ENCODE measurements around the gene NFKB2.
A peak's percentile ranks its signal among the peaks of the same experiment; 100 is the strongest.

The NFKB2 gene

GRCh38 chr10:102432162-102432950 is 36.9 kb downstream of the NFKB2 start, which contains the start of gene CUEDC2:
CUEDC2 (minus strand) TSS chr10:102432574; CDS start chr10:102425188, 7,386 bp downstream.
- peaks cover 6 to 33% (median 21%) of the 10 kb centered on the region in 5 donors for H3K4me1 ChIP-seq (ENCODE audit: control insufficient read depth in 5 of 5, insufficient read depth in 5 of 5, low read length in 5 of 5)
- peak within 1 kb of the TSS; percentile 70 for H3K27ac ChIP-seq (ENCODE audit: low read depth, low read length)
- peak within 1 kb of the TSS; percentile 73 to 98 (median 88) for H3K9ac ChIP-seq (ENCODE audit: low read length in 5 of 5)
- no peaks in the 10 kb centered on the region for H3K9me3 ChIP-seq (ENCODE audit: control insufficient read depth in 5 of 5, low read length in 5 of 5)
- H3K36me3 ChIP-seq (ENCODE audit: control insufficient read depth in 5 of 5, insufficient read depth in 5 of 5, low read length in 5 of 5) = no peaks in the 10 kb centered on the region
- H3K4me3 ChIP-seq (ENCODE audit: low read depth in 1 of 5, low read length in 5 of 5) = peak within 1 kb of the TSS; percentile 88 to 96 (median 89)
- peaks cover 0 to 22% (median 12%) of the 10 kb centered on the region in 5 donors for H3K27me3 ChIP-seq (ENCODE audit: control insufficient read depth in 5 of 5, insufficient read depth in 4 of 5, low read length in 5 of 5)

- no peak overlapping the region for H3K4me3 ChIP-seq (ENCODE audit: low read depth in 1 of 5, low read length in 5 of 5)
- peaks cover 6 to 33% (median 21%) of the 10 kb centered on the region in 5 donors for H3K4me1 ChIP-seq (ENCODE audit: control insufficient read depth in 5 of 5, insufficient read depth in 5 of 5, low read length in 5 of 5)
- no peaks in the 10 kb centered on the region for H3K9me3 ChIP-seq (ENCODE audit: control insufficient read depth in 5 of 5, low read length in 5 of 5)
- no peak overlapping the region for H3K27ac ChIP-seq (ENCODE audit: low read depth, low read length)
- no peak overlapping the region for H3K9ac ChIP-seq (ENCODE audit: low read length in 5 of 5)
- H3K36me3 ChIP-seq (ENCODE audit: control insufficient read depth in 5 of 5, insufficient read depth in 5 of 5, low read length in 5 of 5) = no peaks in the 10 kb centered on the region
- peaks cover 0 to 22% (median 12%) of the 10 kb centered on the region in 5 donors for H3K27me3 ChIP-seq (ENCODE audit: control insufficient read depth in 5 of 5, insufficient read depth in 4 of 5, low read length in 5 of 5)
These were observed 38.1 kb downstream of the NFKB2 start for GRCh38 chr10:102433619-102434046.

DNA sequence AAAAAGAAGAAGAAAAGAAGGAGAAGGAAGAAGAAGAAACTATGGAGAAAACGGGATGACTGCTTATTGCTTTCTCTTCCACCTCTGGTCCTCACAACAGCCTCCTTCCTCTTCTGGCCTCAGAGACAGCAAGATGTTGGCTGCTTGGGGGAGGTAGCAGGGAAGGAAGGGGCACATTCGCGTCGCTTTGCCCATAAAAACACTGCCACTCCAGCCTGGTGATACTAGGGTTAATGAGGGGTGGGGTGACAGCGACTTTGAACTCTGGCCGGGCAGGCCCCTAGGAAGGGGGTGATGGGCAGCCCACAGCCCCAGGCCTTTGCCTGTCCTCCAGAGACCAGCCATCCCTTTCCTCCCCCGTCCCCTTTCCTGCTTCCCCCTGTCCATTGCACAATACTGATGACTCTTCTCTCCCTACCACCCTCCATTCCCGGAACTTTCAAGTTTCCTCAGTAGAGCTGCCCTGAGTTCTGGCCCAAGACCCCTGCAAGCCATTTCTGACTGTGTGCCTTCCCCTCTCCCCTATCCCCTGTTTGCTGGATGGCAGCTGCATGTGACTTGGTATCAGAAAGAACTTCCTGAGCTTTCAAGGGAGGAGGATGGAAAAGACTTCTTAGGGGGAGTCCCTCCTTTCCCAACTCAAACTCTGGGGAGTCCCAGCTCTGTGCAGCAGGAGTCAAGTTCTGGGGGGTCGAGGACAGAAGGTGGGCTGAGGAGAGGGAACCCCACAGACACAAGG is 39.1 kb downstream of the NFKB2 start:
- peak overlapping the region in 1 of 5 donors; percentile 55 for H3K9ac ChIP-seq (ENCODE audit: low read length in 5 of 5)
- peaks cover 0 to 22% (median 12%) of the 10 kb centered on the region in 5 donors for H3K27me3 ChIP-seq (ENCODE audit: control insufficient read depth in 5 of 5, insufficient read depth in 4 of 5, low read length in 5 of 5)
- no peaks in the 10 kb centered on the region for H3K36me3 ChIP-seq (ENCODE audit: control insufficient read depth in 5 of 5, insufficient read depth in 5 of 5, low read length in 5 of 5)
- peak overlapping the region in 2 of 5 donors; percentile 16 to 54 for H3K4me3 ChIP-seq (ENCODE audit: low read depth in 1 of 5, low read length in 5 of 5)
- H3K27ac ChIP-seq (ENCODE audit: low read depth, low read length) = no peak overlapping the region
- H3K4me1 ChIP-seq (ENCODE audit: control insufficient read depth in 5 of 5, insufficient read depth in 5 of 5, low read length in 5 of 5) = peaks cover 6 to 33% (median 21%) of the 10 kb centered on the region in 5 donors
- no peaks in the 10 kb centered on the region for H3K9me3 ChIP-seq (ENCODE audit: control insufficient read depth in 5 of 5, low read length in 5 of 5)

GRCh38 chr10:102435133-102435497 is 39.6 kb downstream of the NFKB2 start:
- Histone ChIP-seq H3K9me3 (ENCODE audit: control insufficient read depth in 5 of 5, low read length in 5 of 5) (no peaks in the 10 kb centered on the region), H3K9ac (ENCODE audit: low read length in 5 of 5) (peak overlapping the region in 1 of 5 donors; percentile 55), H3K27ac (ENCODE audit: low read depth, low read length) (no peak overlapping the region), H3K27me3 (ENCODE audit: control insufficient read depth in 5 of 5, insufficient read depth in 4 of 5, low read length in 5 of 5) (peaks cover 0 to 22% (median 12%) of the 10 kb centered on the region in 5 donors), H3K4me3 (ENCODE audit: low read depth in 1 of 5, low read length in 5 of 5) (peak overlapping the region in 3 of 5 donors; percentile 11 to 54 (median 16)), H3K4me1 (ENCODE audit: control insufficient read depth in 5 of 5, insufficient read depth in 5 of 5, low read length in 5 of 5) (peaks cover 6 to 33% (median 21%) of the 10 kb centered on the region in 5 donors), H3K36me3 (ENCODE audit: control insufficient read depth in 5 of 5, insufficient read depth in 5 of 5, low read length in 5 of 5) (no peaks in the 10 kb centered on the region)

DNA sequence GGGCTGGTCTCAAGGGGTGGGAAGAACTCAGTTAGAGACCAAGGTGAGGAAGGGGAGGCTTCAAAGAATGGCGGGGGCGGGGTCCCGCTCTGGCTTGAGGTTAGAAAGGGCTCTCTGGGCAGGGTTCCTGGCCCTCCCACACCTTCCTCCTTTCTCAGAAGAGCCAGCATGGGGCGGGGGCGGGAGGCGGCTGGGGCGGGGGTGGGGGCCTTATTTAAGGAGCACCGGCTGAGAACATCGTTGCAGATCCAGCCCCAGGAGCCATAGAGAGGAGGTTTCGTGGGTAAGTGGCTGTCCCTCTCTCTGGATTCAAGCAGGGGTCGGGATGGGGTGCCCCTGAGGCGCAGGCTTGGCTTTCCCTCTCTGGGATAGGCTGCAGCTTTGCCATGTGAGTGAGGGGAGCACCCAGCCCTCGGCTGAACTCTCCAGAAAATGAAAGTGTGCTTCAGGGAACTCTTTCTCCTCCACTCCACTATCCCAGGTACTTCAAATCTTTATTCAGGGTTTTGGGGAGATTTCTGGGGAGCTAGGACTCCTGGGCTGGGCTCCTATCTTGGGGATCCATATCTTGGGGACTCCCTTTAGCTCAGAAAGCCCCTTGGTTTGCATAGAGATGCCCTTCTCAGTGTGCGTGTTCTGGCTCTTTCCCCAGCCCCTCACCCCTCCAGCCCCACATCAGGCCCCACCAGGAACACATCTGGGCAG is 40.2 kb downstream of the NFKB2 start:
- Histone ChIP-seq H3K9me3 (ENCODE audit: control insufficient read depth in 5 of 5, low read length in 5 of 5) (no peaks in the 10 kb centered on the region), H3K27me3 (ENCODE audit: control insufficient read depth in 5 of 5, insufficient read depth in 4 of 5, low read length in 5 of 5) (peaks cover 0 to 22% (median 12%) of the 10 kb centered on the region in 5 donors), H3K9ac (ENCODE audit: low read length in 5 of 5) (peak overlapping the region in 2 of 5 donors; percentile 43 to 55), H3K36me3 (ENCODE audit: control insufficient read depth in 5 of 5, insufficient read depth in 5 of 5, low read length in 5 of 5) (no peaks in the 10 kb centered on the region), H3K27ac (ENCODE audit: low read depth, low read length) (no peak overlapping the region), H3K4me3 (ENCODE audit: low read depth in 1 of 5, low read length in 5 of 5) (peak overlapping the region in 3 of 5 donors; percentile 16 to 54 (median 45)), H3K4me1 (ENCODE audit: control insufficient read depth in 5 of 5, insufficient read depth in 5 of 5, low read length in 5 of 5) (peaks cover 6 to 33% (median 21%) of the 10 kb centered on the region in 5 donors)

GRCh38 chr10:102436312-102436711 is 40.8 kb downstream of the NFKB2 start:
- Histone ChIP-seq H3K27me3 (ENCODE audit: control insufficient read depth in 5 of 5, insufficient read depth in 4 of 5, low read length in 5 of 5) (peaks cover 0 to 22% (median 12%) of the 10 kb centered on the region in 5 donors), H3K9ac (ENCODE audit: low read length in 5 of 5) (no peak overlapping the region), H3K4me1 (ENCODE audit: control insufficient read depth in 5 of 5, insufficient read depth in 5 of 5, low read length in 5 of 5) (peaks cover 6 to 33% (median 20%) of the 10 kb centered on the region in 5 donors), H3K27ac (ENCODE audit: low read depth, low read length) (no peak overlapping the region), H3K9me3 (ENCODE audit: control insufficient read depth in 5 of 5, low read length in 5 of 5) (no peaks in the 10 kb centered on the region), H3K36me3 (ENCODE audit: control insufficient read depth in 5 of 5, insufficient read depth in 5 of 5, low read length in 5 of 5) (no peaks in the 10 kb centered on the region), H3K4me3 (ENCODE audit: low read depth in 1 of 5, low read length in 5 of 5) (peak overlapping the region in 1 of 5 donors; percentile 17)

DNA sequence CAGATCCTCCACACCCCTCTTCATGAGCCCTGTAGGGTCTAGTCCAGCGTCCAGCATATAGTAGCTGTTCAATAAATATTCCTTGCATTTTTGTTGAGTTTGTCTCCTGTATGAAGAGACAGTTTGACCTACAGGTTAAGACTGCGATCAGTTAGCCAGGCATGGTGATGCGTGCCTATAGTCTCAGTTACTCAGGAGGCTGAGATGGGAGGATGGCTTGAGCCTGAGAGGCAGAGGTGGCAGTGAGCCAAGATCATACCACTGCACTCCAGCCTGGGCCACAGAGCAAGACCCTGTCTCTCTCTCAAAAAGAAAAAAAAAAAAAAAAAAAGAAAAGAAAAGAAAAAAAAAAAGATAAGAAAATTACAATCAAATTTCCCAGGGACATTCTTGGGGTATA is 42.0 kb downstream of the NFKB2 start:
- H3K36me3 ChIP-seq (ENCODE audit: control insufficient read depth in 5 of 5, insufficient read depth in 5 of 5, low read length in 5 of 5) = no peaks in the 10 kb centered on the region
- no peak overlapping the region for H3K27ac ChIP-seq (ENCODE audit: low read depth, low read length)
- H3K4me3 ChIP-seq (ENCODE audit: low read depth in 1 of 5, low read length in 5 of 5) = no peak overlapping the region
- H3K9me3 ChIP-seq (ENCODE audit: control insufficient read depth in 5 of 5, low read length in 5 of 5) = no peaks in the 10 kb centered on the region
- peaks cover 0 to 22% (median 12%) of the 10 kb centered on the region in 5 donors for H3K27me3 ChIP-seq (ENCODE audit: control insufficient read depth in 5 of 5, insufficient read depth in 4 of 5, low read length in 5 of 5)
- no peak overlapping the region for H3K9ac ChIP-seq (ENCODE audit: low read length in 5 of 5)
- peaks cover 0 to 23% (median 11%) of the 10 kb centered on the region in 5 donors for H3K4me1 ChIP-seq (ENCODE audit: control insufficient read depth in 5 of 5, insufficient read depth in 5 of 5, low read length in 5 of 5)

DNA sequence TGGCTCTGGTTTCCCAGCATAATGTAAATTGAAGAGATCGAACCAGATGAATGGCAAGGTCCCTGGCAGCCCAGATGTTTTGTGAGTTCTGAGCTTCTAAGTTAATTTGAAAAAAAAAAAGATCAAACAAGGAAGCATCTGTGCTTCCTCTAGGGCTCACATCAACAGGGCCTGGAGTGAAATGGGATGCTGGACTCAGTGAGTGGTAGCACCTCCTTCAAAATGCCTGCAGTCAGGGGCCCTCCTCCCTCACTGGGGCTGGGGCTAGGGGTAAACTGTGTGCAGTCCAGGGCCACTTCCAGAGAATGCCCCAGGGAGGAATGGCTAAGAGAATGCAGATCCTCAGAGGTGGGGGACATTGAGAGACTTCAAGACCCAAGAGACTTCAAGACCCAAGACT is 42.9 kb downstream of the NFKB2 start:
- no peak overlapping the region for H3K27ac ChIP-seq (ENCODE audit: low read depth, low read length)
- H3K4me3 ChIP-seq (ENCODE audit: low read depth in 1 of 5, low read length in 5 of 5) = no peak overlapping the region
- H3K27me3 ChIP-seq (ENCODE audit: control insufficient read depth in 5 of 5, insufficient read depth in 4 of 5, low read length in 5 of 5) = peaks cover 0 to 22% (median 12%) of the 10 kb centered on the region in 5 donors

DNA sequence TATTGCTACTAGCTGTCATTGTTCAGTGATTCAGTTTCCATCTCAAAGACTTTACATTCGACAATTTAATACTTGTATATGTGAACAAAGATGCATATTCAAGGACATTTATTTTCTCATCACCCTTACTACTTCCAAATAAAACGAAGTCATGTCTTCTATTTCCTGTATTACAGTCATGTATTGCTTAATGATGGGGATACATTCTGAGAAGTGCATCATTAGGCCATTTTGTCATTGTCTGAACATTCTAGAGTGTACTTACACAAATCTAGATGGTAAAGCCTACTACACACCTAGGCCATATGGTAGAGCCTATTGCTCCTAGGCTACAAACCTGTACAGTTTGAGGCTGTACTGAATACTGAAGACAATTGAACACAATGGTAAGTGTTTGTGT is 49.3 kb downstream of the NFKB2 start:
- H3K9ac ChIP-seq (ENCODE audit: low read length in 5 of 5) = no peak overlapping the region

More for the DNA sequence above, 42.9 kb downstream of the NFKB2 start:
- H3K9ac ChIP-seq (ENCODE audit: low read length in 5 of 5) = no peak overlapping the region
- no peaks in the 10 kb centered on the region for H3K36me3 ChIP-seq (ENCODE audit: control insufficient read depth in 5 of 5, insufficient read depth in 5 of 5, low read length in 5 of 5)
- no peaks in the 10 kb centered on the region for H3K9me3 ChIP-seq (ENCODE audit: control insufficient read depth in 5 of 5, low read length in 5 of 5)
- peaks cover 0 to 21% (median 3%) of the 10 kb centered on the region in 5 donors for H3K4me1 ChIP-seq (ENCODE audit: control insufficient read depth in 5 of 5, insufficient read depth in 5 of 5, low read length in 5 of 5)

More for the DNA sequence above, 49.3 kb downstream of the NFKB2 start:
- H3K27me3 ChIP-seq (ENCODE audit: control insufficient read depth in 5 of 5, insufficient read depth in 4 of 5, low read length in 5 of 5) = no peaks in the 10 kb centered on the region
- no peak overlapping the region for H3K4me3 ChIP-seq (ENCODE audit: low read depth in 1 of 5, low read length in 5 of 5)
- H3K27ac ChIP-seq (ENCODE audit: low read depth, low read length) = no peak overlapping the region
- no peaks in the 10 kb centered on the region for H3K9me3 ChIP-seq (ENCODE audit: control insufficient read depth in 5 of 5, low read length in 5 of 5)
- H3K36me3 ChIP-seq (ENCODE audit: control insufficient read depth in 5 of 5, insufficient read depth in 5 of 5, low read length in 5 of 5) = no peaks in the 10 kb centered on the region
- H3K4me1 ChIP-seq (ENCODE audit: control insufficient read depth in 5 of 5, insufficient read depth in 5 of 5, low read length in 5 of 5) = peaks cover 0 to 6% (median 5%) of the 10 kb centered on the region in 5 donors

All from subcutaneous abdominal adipose tissue (tissue), 5 donors.